ENCODE results near the gene GAS6.

DNA sequence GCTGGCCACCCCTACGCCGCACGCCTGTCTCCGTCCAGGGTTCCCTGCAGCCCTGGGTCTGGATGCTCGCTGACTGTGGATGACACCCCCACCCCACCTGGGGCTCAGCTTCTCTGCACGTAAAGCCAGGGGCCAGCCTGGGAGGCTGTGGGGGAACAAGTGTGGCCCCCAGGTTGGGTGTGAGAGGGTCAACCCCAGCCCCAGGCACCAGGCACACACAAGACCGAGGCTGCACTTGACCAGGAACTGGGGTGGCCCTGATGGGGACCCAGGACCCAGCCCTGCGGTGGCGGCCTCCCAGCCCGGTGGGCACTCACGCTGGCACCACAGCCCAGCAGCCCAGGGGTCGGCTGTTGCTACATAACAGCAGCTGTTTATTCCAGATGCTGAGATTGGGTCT lies 41.6 kb downstream of the GAS6 start:
- TF ChIP-seq CTCF (IDR thresholded peaks at IDR 0.05; ENCODE audit: low read depth, low read length) (no peak), EZH2phosphoT487 (IDR thresholded peaks at IDR 0.05; ENCODE audit: low read depth) (no peak)

Data from OCI-LY3 (cell line).